GM23338 (cell line): ENCODE data around the gene PCSK2. TPM values are rescaled to one million over a fixed set of nuclear protein-coding genes. Genes with fewer than 3 reads are reported as not detected.

ENCODE experiments used
- ATAC-seq: fragments of 200-7000 bp; cut with Tn5 transposase; 3 replicates; pipeline ENCODE4 v1.9.1; 2020
- DNase-seq: peaks from one replicate; pipeline ENCODE4 v3.0.0-alpha.2; 2015; ENCODE audit warnings: low spot score
- H2AFZ ChIP-seq: fragments of 200-600 bp; sonication (generic); 2 replicates; pipeline ENCODE4 v1.8.0; 2016; ENCODE audit warnings: antibody characterized with exemption, mild to moderate bottlenecking, moderate library complexity
- H3F3A ChIP-seq: fragments of 200-600 bp; sonication (generic); replicated peaks from 2 replicates; pipeline ENCODE4 v1.8.0; 2017; ENCODE audit warnings: antibody characterized with exemption, mixed run types, low read depth
- H3K27ac ChIP-seq: fragments of 200-600 bp; sonication (generic); 2 replicates; pipeline ENCODE4 v1.6.1; 2016; ENCODE audit warnings: low read depth
- H3K27me3 ChIP-seq: fragments of 200-600 bp; sonication (generic); 2 replicates; pipeline ENCODE4 v1.8.0; 2016; ENCODE audit warnings: mild to moderate bottlenecking, mixed run types, moderate library complexity; ENCODE audit not compliant: insufficient read depth
- H3K36me3 ChIP-seq: fragments of 200-600 bp; sonication (generic); 2 replicates; pipeline ENCODE4 v1.8.0; 2016; ENCODE audit warnings: mild to moderate bottlenecking; ENCODE audit not compliant: insufficient read depth
- H3K4me1 ChIP-seq: fragments of 200-600 bp; sonication (generic); 2 replicates; pipeline ENCODE4 v1.8.0; 2016; ENCODE audit warnings: mild to moderate bottlenecking, moderate library complexity; ENCODE audit not compliant: insufficient read depth
- H3K4me2 ChIP-seq: fragments of 200-600 bp; sonication (generic); 2 replicates; pipeline ENCODE4 v1.7.1; 2017; ENCODE audit warnings: mixed run types
- H3K4me3 ChIP-seq: fragments of 200-600 bp; sonication (generic); 2 replicates; pipeline ENCODE4 v1.6.1; 2016; ENCODE audit warnings: mixed run types
- H3K79me2 ChIP-seq: fragments of 200-600 bp; sonication (generic); replicated peaks from 2 replicates; pipeline ENCODE4 v1.8.0; 2017; ENCODE audit warnings: mild to moderate bottlenecking; ENCODE audit not compliant: insufficient read depth
- H3K9me2 ChIP-seq: fragments of 200-600 bp; sonication (generic); 2 replicates; pipeline ENCODE4 v1.8.0; 2017; ENCODE audit not compliant: insufficient read depth
- H4K20me1 ChIP-seq: fragments of 200-600 bp; sonication (generic); replicated peaks from 2 replicates; pipeline ENCODE4 v1.8.0; 2017; ENCODE audit warnings: mild to moderate bottlenecking; ENCODE audit not compliant: insufficient read depth
- H3K27ac Mint-ChIP-seq: 2 replicates; pipeline ENCODE4 v1.8.0; 2020; ENCODE audit warnings: inconsistent platforms, mild to moderate bottlenecking, moderate library complexity, mixed read lengths
- H3K27me3 Mint-ChIP-seq: 3 replicates; pipeline ENCODE4 v1.8.0; 2022; ENCODE audit warnings: low read depth, mild to moderate bottlenecking, moderate library complexity, mixed read lengths, inconsistent platforms; ENCODE audit not compliant: insufficient read depth, poor library complexity
- H3K36me3 Mint-ChIP-seq: 3 replicates; pipeline ENCODE4 v1.8.0; 2021; ENCODE audit warnings: low read depth, mild to moderate bottlenecking, inconsistent platforms, moderate library complexity, mixed read lengths
- H3K4me1 Mint-ChIP-seq: 3 replicates; pipeline ENCODE4 v1.8.0; 2020; ENCODE audit warnings: mild to moderate bottlenecking, inconsistent platforms, mixed read lengths
- H3K4me3 Mint-ChIP-seq: 3 replicates; pipeline ENCODE4 v1.8.0; 2021; ENCODE audit warnings: moderate library complexity, mild to moderate bottlenecking, inconsistent platforms, mixed read lengths
- H3K9me3 Mint-ChIP-seq: 3 replicates; pipeline ENCODE4 v1.8.0; 2020; ENCODE audit warnings: moderate library complexity, mild to moderate bottlenecking, inconsistent platforms, mixed read lengths
- CTCF ChIP-seq, 2 experiments: fragments of 200-600 bp in 1 of 2; sonication (generic) in 1 of 2; conservative IDR thresholded peaks; 2 replicates each; pipeline versions ENCODE4 v1.5.1 to v1.6.1; 2016 to 2017; ENCODE audit warnings: antibody characterized with exemption in 2 of 2, low read depth in 2 of 2, mild to moderate bottlenecking in 2 of 2, moderate library complexity in 1 of 2
- ETS1 ChIP-seq: IDR thresholded peaks from 2 replicates; pipeline ENCODE4 v1.6.1; 2016; ENCODE audit warnings: antibody characterized with exemption
- EZH2 ChIP-seq: fragments of 200-600 bp; sonication (generic); IDR thresholded peaks from one replicate; pipeline ENCODE4 v1.8.0; 2017; ENCODE audit warnings: antibody characterized with exemption, mild to moderate bottlenecking, low read depth; ENCODE audit not compliant: unreplicated experiment
- EZH2phosphoT487 ChIP-seq: fragments of 200-600 bp; sonication (generic); IDR thresholded peaks from one replicate; pipeline ENCODE4 v1.8.1; 2018; ENCODE audit warnings: antibody characterized with exemption; ENCODE audit not compliant: unreplicated experiment
- JUNB ChIP-seq: IDR thresholded peaks from one replicate; pipeline ENCODE4 v1.6.1; 2016; ENCODE audit warnings: antibody characterized with exemption; ENCODE audit not compliant: unreplicated experiment
- NANOG ChIP-seq: IDR thresholded peaks from 2 replicates; pipeline ENCODE4 v1.6.1; 2016; ENCODE audit warnings: antibody characterized with exemption, borderline replicate concordance
- POLR2AphosphoS5 ChIP-seq: IDR thresholded peaks from 2 replicates; pipeline ENCODE4 v1.6.1; 2016; ENCODE audit warnings: antibody characterized with exemption, low read depth
- REST ChIP-seq: IDR thresholded peaks from one replicate; pipeline ENCODE4 v1.6.1; 2018; ENCODE audit warnings: antibody characterized with exemption; ENCODE audit not compliant: unreplicated experiment
- STAT1 ChIP-seq: IDR thresholded peaks from one replicate; pipeline ENCODE4 v1.6.1; 2016; ENCODE audit warnings: antibody characterized with exemption; ENCODE audit not compliant: unreplicated experiment
- ZNF114 ChIP-seq: fragments of 250-450 bp; sonication (Bioruptor Pico); IDR thresholded peaks from 2 replicates; pipeline ENCODE4 v1.5.0; 2020; ENCODE audit warnings: mild to moderate bottlenecking, moderate library complexity
- ZNF331 ChIP-seq: fragments of 250-450 bp; sonication (Bioruptor Pico); IDR thresholded peaks from 2 replicates; pipeline ENCODE4 v1.5.0; 2020; ENCODE audit warnings: low read depth, mild to moderate bottlenecking, moderate library complexity
- ZNF462 ChIP-seq: fragments of 250-450 bp; sonication (Bioruptor Pico); IDR thresholded peaks from 2 replicates; pipeline ENCODE4 v1.5.0; 2020; ENCODE audit warnings: mild to moderate bottlenecking, moderate library complexity
- polyA plus RNA-seq: library from polyadenylated mRNA; unstranded; fragments of >200 nt; fragmentation: Nextera tagmentation; extraction: Ambion mirVana; gene quantifications from 2 replicates; pipeline ENCODE4 v1.2.1, GENCODE V29; 2016
- total RNA-seq: library from RNA; depleted of rRNA; stranded (reverse); fragments of >200 nt; shearing (Covaris generic); gene quantifications from 2 replicates; pipeline ENCODE4 v1.2.3, GENCODE V29; 2014

Gene PCSK2
- total and polyA plus RNA-seq, 2 experiments from 2014 or later, result 0.37 to 1.1 TPM

GRCh38 chr20:17385798-17386197, 159.0 kb downstream of the PCSK2 start (continued):
- TF ChIP-seq ZNF462 (no peak), ZNF331 (CRISPR knock-in tag) (no peak), NANOG (no peak), ETS1 (no peak), EZH2phosphoT487 (no peak), EZH2 (no peak)

- Mint-ChIP-seq H3K27me3 (no peaks in the 10 kb centered on the region), H3K4me1 (no peaks in the 10 kb centered on the region), H3K27ac (no peak overlapping the region), H3K4me3 (no peak overlapping the region), H3K9me3 (no peaks in the 10 kb centered on the region; the same call in 2 of the 3 replicates), H3K36me3 (no peaks in the 10 kb centered on the region)
- H3K9me2 ChIP-seq, result no peaks in the 10 kb centered on the region
- no peaks in the 10 kb centered on the region for H3K79me2 ChIP-seq
- no peak for DNase-seq
- no peak overlapping the region for H3K4me2 ChIP-seq
- H3K4me3 ChIP-seq, result no peak overlapping the region
- H3K4me1 ChIP-seq, result no peaks in the 10 kb centered on the region
- TF ChIP-seq NANOG (no peak), CTCF (conservative IDR thresholded peaks at IDR 0.05; ENCODE audit: low read depth in 2 of 2) (no peak), EZH2 (no peak), REST (no peak), POLR2AphosphoS5 (no peak), ZNF331 (CRISPR knock-in tag) (no peak), STAT1 (no peak), ZNF114 (CRISPR knock-in tag) (no peak), JUNB (no peak)
- no peak overlapping the region for H3K27ac ChIP-seq
- no peaks in the 10 kb centered on the region for H3F3A ChIP-seq
- no peaks in the 10 kb centered on the region for H3K36me3 ChIP-seq
- H2AFZ ChIP-seq, result no peak overlapping the region
- H3K27me3 ChIP-seq, result no peaks in the 10 kb centered on the region
- no peak for ATAC-seq
- H4K20me1 ChIP-seq, result no peaks in the 10 kb centered on the region
Observed at GRCh38 chr20:17390655-17391054, 163.8 kb downstream of the PCSK2 start.
